Measurements from ENCODE around the gene PPP4R4. TPM values are rescaled to one million over a fixed set of nuclear protein-coding genes. Genes with fewer than 3 reads are reported as not detected.

The PPP4R4 gene
- total RNA-seq, 1 experiment from 2014 or later, result 5.5 TPM

- Histone ChIP-seq H3K27ac (ENCODE audit: low read depth, low read length) (no peak overlapping the region), H2AFZ (ENCODE audit: low read depth, low read length, poor library complexity, severe bottlenecking) (no peak overlapping the region), H3K27me3 (ENCODE audit: insufficient read depth, low read length) (no peaks in the 10 kb centered on the region), H4K20me1 (ENCODE audit: insufficient read depth) (no peaks in the 10 kb centered on the region), H3K9ac (ENCODE audit: low read length) (no peak overlapping the region), H3K4me2 (ENCODE audit: low read length) (no peak overlapping the region), H3K9me3 (ENCODE audit: control insufficient read depth in 1 of 2, insufficient read depth in 1 of 2, low read depth in 1 of 2, low read length in 2 of 2) (no peaks in the 10 kb centered on the region), H3K4me3 (replicated peaks in 1 of 2; ENCODE audit: low read depth in 1 of 2, low read length in 2 of 2) (no peak overlapping the region), H3K36me3 (ENCODE audit: control insufficient read depth in 1 of 2, insufficient read depth in 2 of 2, low read length in 2 of 2) (no peaks in the 10 kb centered on the region), H3K9me2 (ENCODE audit: insufficient read depth) (no peaks in the 10 kb centered on the region), H3K79me2 (ENCODE audit: insufficient read depth, low read length) (no peaks in the 10 kb centered on the region), H3K4me1 (ENCODE audit: control insufficient read depth in 1 of 2, insufficient read depth in 2 of 2, low read length in 2 of 2) (peaks cover 6 to 22% of the 10 kb centered on the region in 2 experiments; a peak in 3 of 4 replicates)
- TF ChIP-seq ATF3 (IDR thresholded peaks at IDR 0.05), result no peak
- no peak for TF ChIP-seq CEBPB (IDR thresholded peaks at IDR 0.05; ENCODE audit: low read depth)
- no peak for TF ChIP-seq EZH2phosphoT487 (IDR thresholded peaks at IDR 0.05; ENCODE audit: borderline replicate concordance)
- TF ChIP-seq, protein P1, sequence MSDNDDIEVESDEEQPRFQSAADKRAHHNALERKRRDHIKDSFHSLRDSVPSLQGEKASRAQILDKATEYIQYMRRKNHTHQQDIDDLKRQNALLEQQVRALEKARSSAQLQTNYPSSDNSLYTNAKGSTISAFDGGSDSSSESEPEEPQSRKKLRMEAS (IDR thresholded peaks at IDR 0.05), result no peak
- no peak for TF ChIP-seq JUND (IDR thresholded peaks at IDR 0.05)
- no peak for TF ChIP-seq FOSL1 (IDR thresholded peaks at IDR 0.05; ENCODE audit: low read depth)
- TF ChIP-seq POLR2A (IDR thresholded peaks at IDR 0.05; ENCODE audit: borderline replicate concordance, extremely low read depth, insufficient read depth, insufficient read length), result no peak
- TF ChIP-seq ZFX (IDR thresholded peaks at IDR 0.05), result no peak
- no peak for TF ChIP-seq ELF1 (IDR thresholded peaks at IDR 0.05; ENCODE audit: borderline replicate concordance, low read depth)
- no peak for TF ChIP-seq CTCF (IDR thresholded peaks at IDR 0.05 in 2 of 3, conservative IDR thresholded peaks at IDR 0.05 in 1 of 3; ENCODE audit: borderline replicate concordance in 1 of 3, insufficient read depth in 1 of 3, low read depth in 2 of 3, low read length in 2 of 3)
- no peak for TF ChIP-seq ZNF274 (IDR thresholded peaks at IDR 0.05; ENCODE audit: low read depth, low read length)
- no peak for TF ChIP-seq ZBTB33 (IDR thresholded peaks at IDR 0.05; ENCODE audit: extremely low read depth, insufficient replicate concordance, low read length)
- ChIA-PET CTCF (no interaction called here), POLR2A (no interaction called here), RAD21 (ENCODE audit: low non-redundant PET in 1 of 2, low total read pairs in 2 of 2, uncharacterized antibody in 2 of 2, unreplicated experiment in 2 of 2) (no interaction called here)
- BruUV-seq (replicated peaks), result no TSS peak
- intact Hi-C loops (cut with micrococcal nuclease), result no loop called here
- ATAC-seq, result no peak
- no peak for DNase-seq (ENCODE audit: low read depth, low spot score)
Observed at GRCh38 chr14:94127330-94127729, 46.8 kb upstream of the PPP4R4 start.
